COLO668 (cell line): ENCODE results near the gene FNBP1L.
"Not testable (repeated sequence)": the region's sequence is repeated elsewhere in the genome, so short reads cannot be mapped to it uniquely, and the experiment has no call there.

Experiments used
- DNase-seq: peaks from one replicate; lab custom pipeline; 2025; ENCODE audit not compliant: unreplicated experiment; lab: John Stamatoyannopoulos, UW

FNBP1L gene

GRCh38 chr1:93442741-93443140 lies 5.2 kb upstream of the FNBP1L start:
- DNase-seq: no peak

- DNase-seq: no peak
These were observed 4.5 kb upstream of the FNBP1L start for GRCh38 chr1:93443454-93443853.

- peak; percentile 86 for DNase-seq
These were observed 974 bp upstream of the FNBP1L start for GRCh38 chr1:93446837-93447451.

GRCh38 chr1:93448292-93448982 lies 519 bp downstream of the FNBP1L start:
- peak; percentile 73 for DNase-seq

GRCh38 chr1:93448983-93449804 lies 1.3 kb downstream of the FNBP1L start:
- DNase-seq: peak; percentile 64

- DNase-seq: no peak
These were observed 2.4 kb downstream of the FNBP1L start for GRCh38 chr1:93450321-93450720.

GRCh38 chr1:93453911-93454310 lies 6.0 kb downstream of the FNBP1L start:
- DNase-seq: no peak

GRCh38 chr1:93459126-93459525 lies 11.2 kb downstream of the FNBP1L start:
- no peak for DNase-seq

GRCh38 chr1:93461236-93461635 lies 13.3 kb downstream of the FNBP1L start:
- no peak for DNase-seq

- DNase-seq: no peak
These were observed 16.0 kb downstream of the FNBP1L start for GRCh38 chr1:93463960-93464359.

- DNase-seq: not testable (repeated sequence)
These were observed 17.6 kb downstream of the FNBP1L start for GRCh38 chr1:93465371-93466082.

GRCh38 chr1:93467606-93468005 lies 19.7 kb downstream of the FNBP1L start:
- no peak for DNase-seq

GRCh38 chr1:93468662-93469061 lies 20.7 kb downstream of the FNBP1L start:
- no peak for DNase-seq

- not testable (repeated sequence) for DNase-seq
These were observed 21.3 kb downstream of the FNBP1L start for GRCh38 chr1:93469223-93469622.

GRCh38 chr1:93471284-93471683 lies 23.4 kb downstream of the FNBP1L start:
- DNase-seq: no peak

GRCh38 chr1:93471911-93472310 lies 24.0 kb downstream of the FNBP1L start:
- no peak for DNase-seq

- DNase-seq: no peak
These were observed 26.4 kb downstream of the FNBP1L start for GRCh38 chr1:93474321-93474720.

- DNase-seq: no peak
These were observed 27.8 kb downstream of the FNBP1L start for GRCh38 chr1:93475681-93476080.

- DNase-seq: not testable (repeated sequence)
These were observed 31.3 kb downstream of the FNBP1L start for GRCh38 chr1:93479133-93479745.

GRCh38 chr1:93481899-93482298 lies 34.0 kb downstream of the FNBP1L start:
- DNase-seq: not testable (repeated sequence)

GRCh38 chr1:93483200-93483599 lies 35.3 kb downstream of the FNBP1L start:
- DNase-seq: no peak
